GM10248 (cell line): ENCODE data around the gene SLC17A3.

ENCODE experiments used
- CTCF ChIA-PET: fragments of 300-600 bp; sonication (Branson Sonifier 250); formaldehyde crosslinking; extraction: SDS; loops from one replicate; lab custom pipeline; 2021; ENCODE audit warnings: antibody characterized with exemption; lab: Yijun Ruan, JAX
- POLR2A ChIA-PET: fragments of 350-650 bp; sonication (Branson Sonifier 250); formaldehyde crosslinking; extraction: SDS; loops from one replicate; lab custom pipeline; 2020; ENCODE audit warnings: antibody characterized with exemption; lab: Yijun Ruan, JAX
- DNase-seq: peaks from one replicate; pipeline ENCODE4 v3.0.0; 2012; ENCODE audit errors: extremely low spot score
- CTCF ChIP-seq: IDR thresholded peaks from 2 replicates; pipeline ENCODE4 v1.5.1; 2012; ENCODE audit warnings: mild to moderate bottlenecking, low read depth; ENCODE audit errors: extremely low read depth, missing control alignments, control extremely low read depth

The SLC17A3 gene

GRCh38 chr6:25835442-25836283, 38.4 kb downstream of the SLC17A3 start:
- ChIA-PET POLR2A (no interaction called here), CTCF (no interaction called here)
- no peak for TF ChIP-seq CTCF
- no peak for DNase-seq

GRCh38 chr6:25834950-25835349, 39.1 kb downstream of the SLC17A3 start:
- POLR2A ChIA-PET: no interaction called here

GRCh38 chr6:25833136-25833535, 40.9 kb downstream of the SLC17A3 start:
- DNase-seq: no peak
- POLR2A ChIA-PET: no interaction called here
- TF ChIP-seq CTCF: no peak
- CTCF ChIA-PET: no interaction called here

More at GRCh38 chr6:25834950-25835349, 39.1 kb downstream of the SLC17A3 start:
- no peak for DNase-seq
- CTCF ChIA-PET: no interaction called here
- no peak for TF ChIP-seq CTCF

GRCh38 chr6:25832670-25833069, 41.4 kb downstream of the SLC17A3 start:
- DNase-seq: no peak
- ChIA-PET POLR2A (no interaction called here), CTCF (no interaction called here)
- no peak for TF ChIP-seq CTCF

GRCh38 chr6:25832307-25832662, 41.8 kb downstream of the SLC17A3 start:
- no peak for DNase-seq
- POLR2A ChIA-PET: no interaction called here
- CTCF ChIA-PET: no interaction called here
- no peak for TF ChIP-seq CTCF

- no peak for DNase-seq
- TF ChIP-seq CTCF: no peak
- POLR2A ChIA-PET: no interaction called here
- CTCF ChIA-PET: no interaction called here
Observed at GRCh38 chr6:25831532-25832306, 42.3 kb downstream of the SLC17A3 start, which contains the start of gene SLC17A1. Gene SLC17A1, minus strand, starts transcription at chr6:25832052. Its CDS starts 1,495 bp downstream, at chr6:25830557.
